A549 (cell line): ENCODE results near the gene CTSH.

Experiments used
- MAZ ChIP-seq: fragments of 150-350 bp; IDR thresholded peaks from 2 replicates; pipeline ENCODE4 v1.6.1; 2014; ENCODE audit warnings: antibody characterized with exemption, low read depth, low read length, borderline replicate concordance
- POLR2A ChIP-seq: IDR thresholded peaks from 2 replicates; pipeline ENCODE4 v1.6.1; 2012; ENCODE audit warnings: mild to moderate bottlenecking, low read length
- ZFP36 ChIP-seq: fragments of 450-650 bp; IDR thresholded peaks from 2 replicates; pipeline ENCODE4 v1.6.1; 2014; ENCODE audit warnings: borderline replicate concordance; ENCODE audit not compliant: partially characterized antibody
- TF ChIP-seq, protein P1 (sequence below): fragments of >200 bp; sonication (Bioruptor Twin); formaldehyde crosslinking; IDR thresholded peaks from 3 replicates; pipeline ENCODE4 v1.5.1; 2016

DNA sequence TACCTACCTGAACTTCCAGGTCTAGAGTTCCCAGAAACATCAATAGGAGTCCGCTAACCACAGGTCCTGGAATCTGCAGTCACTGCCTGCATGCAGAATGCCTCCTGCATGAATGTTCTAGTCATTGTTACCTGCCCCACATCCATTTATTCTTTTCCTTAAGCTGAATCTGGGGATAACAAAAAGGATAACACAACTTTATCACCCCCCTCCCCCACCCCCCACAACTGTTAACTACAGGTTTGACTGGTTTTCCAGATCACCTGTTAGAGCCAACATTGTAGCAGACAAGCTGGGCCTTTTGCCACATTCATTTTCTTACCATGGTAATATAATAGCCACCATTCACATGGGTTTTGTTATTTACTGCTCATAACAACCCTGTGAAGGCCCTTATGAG, 4.6 kb upstream of the CTSH start:
- TF ChIP-seq, protein P1, sequence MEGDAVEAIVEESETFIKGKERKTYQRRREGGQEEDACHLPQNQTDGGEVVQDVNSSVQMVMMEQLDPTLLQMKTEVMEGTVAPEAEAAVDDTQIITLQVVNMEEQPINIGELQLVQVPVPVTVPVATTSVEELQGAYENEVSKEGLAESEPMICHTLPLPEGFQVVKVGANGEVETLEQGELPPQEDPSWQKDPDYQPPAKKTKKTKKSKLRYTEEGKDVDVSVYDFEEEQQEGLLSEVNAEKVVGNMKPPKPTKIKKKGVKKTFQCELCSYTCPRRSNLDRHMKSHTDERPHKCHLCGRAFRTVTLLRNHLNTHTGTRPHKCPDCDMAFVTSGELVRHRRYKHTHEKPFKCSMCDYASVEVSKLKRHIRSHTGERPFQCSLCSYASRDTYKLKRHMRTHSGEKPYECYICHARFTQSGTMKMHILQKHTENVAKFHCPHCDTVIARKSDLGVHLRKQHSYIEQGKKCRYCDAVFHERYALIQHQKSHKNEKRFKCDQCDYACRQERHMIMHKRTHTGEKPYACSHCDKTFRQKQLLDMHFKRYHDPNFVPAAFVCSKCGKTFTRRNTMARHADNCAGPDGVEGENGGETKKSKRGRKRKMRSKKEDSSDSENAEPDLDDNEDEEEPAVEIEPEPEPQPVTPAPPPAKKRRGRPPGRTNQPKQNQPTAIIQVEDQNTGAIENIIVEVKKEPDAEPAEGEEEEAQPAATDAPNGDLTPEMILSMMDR, result no peak
- no peak for TF ChIP-seq POLR2A
- TF ChIP-seq MAZ, result no peak
- TF ChIP-seq ZFP36, result no peak
